ENCODE results near the gene MEIS2.

The MEIS2 gene

GRCh38 chr15:37057831-37058230 lies 42.5 kb downstream of the MEIS2 start:
- no peak overlapping the region for H3K4me3 ChIP-seq (ENCODE audit: control insufficient read depth, low read depth, low read length)
- DNase-seq (ENCODE audit: low read depth) = no peak
- no peak for TF ChIP-seq CTCF (conservative IDR thresholded peaks at IDR 0.05; ENCODE audit: control insufficient read depth, insufficient read depth, low read depth, low read length)

- no peak for TF ChIP-seq CTCF (conservative IDR thresholded peaks at IDR 0.05; ENCODE audit: control insufficient read depth, insufficient read depth, low read depth, low read length)
- no peak for DNase-seq (ENCODE audit: low read depth)
- no peak overlapping the region for H3K4me3 ChIP-seq (ENCODE audit: control insufficient read depth, low read depth, low read length)
Measured at GRCh38 chr15:37057256-37057655, 43.1 kb downstream of the MEIS2 start.

- no peak for TF ChIP-seq CTCF (conservative IDR thresholded peaks at IDR 0.05; ENCODE audit: control insufficient read depth, insufficient read depth, low read depth, low read length)
- DNase-seq (ENCODE audit: low read depth) = no peak
- no peak overlapping the region for H3K4me3 ChIP-seq (ENCODE audit: control insufficient read depth, low read depth, low read length)
Measured at GRCh38 chr15:37056177-37057121, 43.9 kb downstream of the MEIS2 start.

GRCh38 chr15:37055481-37055880 lies 44.9 kb downstream of the MEIS2 start:
- DNase-seq (ENCODE audit: low read depth) = no peak
- TF ChIP-seq CTCF (conservative IDR thresholded peaks at IDR 0.05; ENCODE audit: control insufficient read depth, insufficient read depth, low read depth, low read length) = no peak
- H3K4me3 ChIP-seq (ENCODE audit: control insufficient read depth, low read depth, low read length) = no peak overlapping the region

- TF ChIP-seq CTCF (conservative IDR thresholded peaks at IDR 0.05; ENCODE audit: control insufficient read depth, insufficient read depth, low read depth, low read length) = no peak
- H3K4me3 ChIP-seq (ENCODE audit: control insufficient read depth, low read depth, low read length) = no peak overlapping the region
- DNase-seq (ENCODE audit: low read depth) = no peak
Measured at GRCh38 chr15:37054336-37054735, 46.0 kb downstream of the MEIS2 start.

- no peak for TF ChIP-seq CTCF (conservative IDR thresholded peaks at IDR 0.05; ENCODE audit: control insufficient read depth, insufficient read depth, low read depth, low read length)
- no peak overlapping the region for H3K4me3 ChIP-seq (ENCODE audit: control insufficient read depth, low read depth, low read length)
- DNase-seq (ENCODE audit: low read depth) = peak; percentile 53
Measured at GRCh38 chr15:37053166-37053565, 47.2 kb downstream of the MEIS2 start.
